Left forelimb (tissue), 1 donor: ENCODE measurements around the gene CCL20.

Experiments used
- DNase-seq: peaks from one replicate; pipeline ENCODE4 v3.0.0-alpha.2; 2018; ENCODE audit warnings: low spot score

CCL20 gene

GRCh38 chr2:227802882-227803281 is 10.8 kb upstream of the CCL20 start:
- no peak for DNase-seq

GRCh38 chr2:227804975-227805374 is 8.7 kb upstream of the CCL20 start:
- no peak for DNase-seq

- no peak for DNase-seq
Observed at GRCh38 chr2:227805578-227805977, 8.1 kb upstream of the CCL20 start.

GRCh38 chr2:227808936-227809335 is 4.7 kb upstream of the CCL20 start:
- DNase-seq: no peak

GRCh38 chr2:227812001-227812400 is 1.6 kb upstream of the CCL20 start:
- no peak for DNase-seq

- no peak for DNase-seq
Observed at GRCh38 chr2:227813229-227813561, 447 bp upstream of the CCL20 start.

GRCh38 chr2:227815066-227815465 is 1.4 kb downstream of the CCL20 start:
- DNase-seq: no peak

- DNase-seq: no peak
Observed at GRCh38 chr2:227816507-227817294, 3.1 kb downstream of the CCL20 start.

- DNase-seq: no peak
Observed at GRCh38 chr2:227817336-227817735, 3.7 kb downstream of the CCL20 start.

- no peak for DNase-seq
Observed at GRCh38 chr2:227817850-227818674, 4.4 kb downstream of the CCL20 start.

- DNase-seq: no peak
Observed at GRCh38 chr2:227818675-227819397, 5.2 kb downstream of the CCL20 start.

- no peak for DNase-seq
Observed at GRCh38 chr2:227819398-227819697, 5.7 kb downstream of the CCL20 start.

- DNase-seq: no peak
Observed at GRCh38 chr2:227821043-227821942, 7.7 kb downstream of the CCL20 start.

- DNase-seq: no peak
Observed at GRCh38 chr2:227822416-227823003, 8.9 kb downstream of the CCL20 start.

- no peak for DNase-seq
Observed at GRCh38 chr2:227823922-227824321, 10.3 kb downstream of the CCL20 start.

- no peak for DNase-seq
Observed at GRCh38 chr2:227824711-227825110, 11.1 kb downstream of the CCL20 start.

- DNase-seq: no peak
Observed at GRCh38 chr2:227826019-227826521, 12.4 kb downstream of the CCL20 start.

- no peak for DNase-seq
Observed at GRCh38 chr2:227826563-227826962, 12.9 kb downstream of the CCL20 start.

- DNase-seq: no peak
Observed at GRCh38 chr2:227827143-227827542, 13.5 kb downstream of the CCL20 start.

GRCh38 chr2:227828477-227828912 is 14.9 kb downstream of the CCL20 start:
- no peak for DNase-seq

- DNase-seq: no peak
Observed at GRCh38 chr2:227829337-227829736, 15.7 kb downstream of the CCL20 start.
